HG02870 (cell line): ENCODE results near the gene CACNA1D.
A peak's percentile ranks its signal among the peaks of the same experiment; 100 is the strongest.

Source experiments
- ATAC-seq: cut with Tn5 transposase; IDR thresholded peaks from one replicate; pipeline ENCODE4 v1.9.1; 2021; ENCODE audit warnings: mild to moderate bottlenecking, moderate library complexity; ENCODE audit not compliant: unreplicated experiment

Gene CACNA1D

DNA sequence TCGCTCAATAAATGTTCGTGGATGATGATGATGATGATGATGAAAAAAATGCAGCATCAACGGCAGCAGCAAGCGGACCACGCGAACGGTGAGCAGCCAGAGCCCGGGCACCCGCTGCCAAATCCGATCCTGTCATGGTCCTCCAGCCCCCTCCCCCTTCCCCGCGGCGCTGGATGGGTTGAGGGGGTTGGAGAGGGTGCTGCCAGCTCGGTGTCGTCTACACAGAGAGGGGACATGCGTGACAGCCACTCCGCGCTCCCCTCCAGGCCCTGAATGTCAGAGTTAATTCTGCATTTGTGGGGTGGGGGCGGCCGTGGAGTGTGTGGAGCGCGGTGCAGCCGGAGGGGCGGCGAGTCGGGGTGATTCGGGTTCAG is 722 bp downstream of the CACNA1D start:
- no peak for ATAC-seq

- no peak for ATAC-seq
These were observed 1.3 kb downstream of the CACNA1D start for GRCh38 chr3:53495520-53496391.

- no peak for ATAC-seq
These were observed 1.9 kb downstream of the CACNA1D start for GRCh38 chr3:53496392-53496670.

GRCh38 chr3:53496984-53497383 is 2.6 kb downstream of the CACNA1D start:
- no peak for ATAC-seq

- ATAC-seq: no peak
These were observed 4.6 kb downstream of the CACNA1D start for GRCh38 chr3:53498806-53499641.

DNA sequence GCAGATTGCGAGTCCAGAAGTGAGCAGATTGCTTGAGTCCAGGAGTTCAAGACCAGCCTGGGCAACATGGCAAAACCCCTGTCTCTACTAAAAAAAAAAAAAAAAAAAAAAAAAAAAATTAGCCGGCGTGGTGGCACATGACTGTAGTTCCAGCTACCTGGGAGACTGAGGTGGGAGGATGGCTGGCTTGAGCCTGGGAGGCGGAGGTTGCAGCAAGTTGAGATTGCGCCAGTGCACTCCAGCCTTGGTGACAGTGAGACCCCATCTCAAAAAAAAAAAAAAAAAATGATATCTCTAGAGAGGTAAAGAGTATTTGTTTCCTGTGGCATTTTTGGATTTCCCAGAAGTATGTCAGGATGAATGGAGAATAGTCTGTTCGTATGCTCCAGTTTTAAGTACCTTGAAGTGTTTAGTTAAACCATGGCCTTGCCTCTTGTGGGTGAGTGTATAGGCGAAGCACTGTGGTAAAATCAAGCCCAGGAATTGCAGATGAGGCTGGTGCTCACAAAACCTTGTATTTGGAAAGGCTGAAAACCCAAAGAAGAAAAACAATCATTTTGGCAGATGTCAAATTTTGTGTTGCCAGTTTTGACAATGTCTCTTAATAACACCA is 5.9 kb downstream of the CACNA1D start:
- no peak for ATAC-seq

DNA sequence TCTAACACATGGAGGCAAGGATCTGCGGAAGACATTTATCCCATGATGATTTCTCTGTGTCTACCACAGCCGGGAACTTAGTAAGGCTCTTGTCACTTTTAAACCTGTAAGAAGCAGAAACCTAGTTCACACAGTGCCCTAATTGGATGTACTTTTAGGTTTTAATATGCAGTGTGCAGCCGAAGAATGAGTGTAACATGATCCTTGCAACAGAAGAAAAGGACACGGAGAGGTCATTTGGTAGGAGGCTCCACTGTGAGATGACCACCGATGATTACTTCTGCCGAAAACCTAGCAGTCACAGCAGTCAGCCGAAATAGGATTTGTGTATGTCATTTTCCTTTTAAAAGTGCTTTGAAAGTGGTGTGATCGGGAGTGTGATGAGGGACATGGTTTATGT is 6.8 kb downstream of the CACNA1D start:
- no peak for ATAC-seq

DNA sequence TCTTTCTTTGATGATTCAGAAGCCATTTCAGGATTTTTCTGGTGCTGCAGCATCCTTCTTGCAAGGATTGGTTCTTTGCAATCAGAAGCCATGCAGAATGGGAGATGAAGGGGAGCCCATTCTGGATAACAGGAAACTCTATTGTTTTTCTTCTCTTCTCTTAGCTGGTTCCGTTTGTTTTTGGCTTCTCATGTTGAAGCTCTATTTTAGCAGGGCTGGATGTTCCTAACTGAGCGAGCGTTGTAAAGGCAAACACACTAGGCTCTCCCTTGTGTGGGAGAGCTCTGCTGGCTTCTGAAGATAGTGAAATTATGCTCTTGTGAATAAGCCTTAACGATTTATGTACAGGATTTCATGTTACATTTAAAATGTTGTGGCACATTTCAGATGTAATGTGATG is 8.3 kb downstream of the CACNA1D start:
- no peak for ATAC-seq

- ATAC-seq: no peak
These were observed 8.8 kb downstream of the CACNA1D start for GRCh38 chr3:53503195-53503594.

DNA sequence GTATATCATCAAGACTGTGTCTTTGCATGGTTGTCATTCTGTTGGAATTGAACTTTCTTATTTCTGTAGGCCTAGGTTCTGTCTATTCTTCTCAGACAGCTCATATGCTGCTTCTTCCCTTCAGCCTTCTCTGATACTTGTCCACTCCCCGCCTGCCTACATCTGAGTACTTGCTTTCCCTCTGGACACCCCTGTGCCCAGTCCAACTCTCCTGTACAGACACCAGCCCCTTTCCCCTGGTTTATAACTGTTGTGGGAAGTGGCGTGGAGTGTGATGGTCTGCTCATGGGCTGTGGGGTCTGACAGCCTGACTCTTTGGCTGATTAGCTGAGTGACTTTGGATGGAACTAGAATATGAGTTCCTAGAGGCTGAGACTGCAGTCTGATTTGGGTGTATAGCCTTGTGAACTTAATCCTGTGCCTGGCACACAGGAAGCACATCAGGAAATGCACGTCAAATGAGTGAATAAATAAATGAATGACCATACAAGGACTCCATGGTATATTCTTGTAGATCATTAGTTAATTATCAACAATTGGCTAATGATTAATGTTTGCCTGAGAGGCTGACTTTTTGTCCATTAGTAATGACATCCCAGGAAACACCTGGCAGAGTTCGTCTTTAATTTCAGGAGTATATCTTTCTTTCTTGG is 11.8 kb downstream of the CACNA1D start:
- ATAC-seq: no peak

- ATAC-seq: no peak
These were observed 12.3 kb downstream of the CACNA1D start for GRCh38 chr3:53506763-53507145.

GRCh38 chr3:53509494-53509893 is 15.1 kb downstream of the CACNA1D start:
- ATAC-seq: no peak

- ATAC-seq: no peak
These were observed 16.1 kb downstream of the CACNA1D start for GRCh38 chr3:53510508-53510907.

- ATAC-seq: no peak
These were observed 16.8 kb downstream of the CACNA1D start for GRCh38 chr3:53511246-53511645.

GRCh38 chr3:53513556-53514190 is 19.3 kb downstream of the CACNA1D start:
- ATAC-seq: peak; percentile 55

GRCh38 chr3:53516339-53516738 is 21.9 kb downstream of the CACNA1D start:
- ATAC-seq: no peak

- ATAC-seq: no peak
These were observed 24.1 kb downstream of the CACNA1D start for GRCh38 chr3:53518495-53518981.

GRCh38 chr3:53519065-53519709 is 24.8 kb downstream of the CACNA1D start:
- ATAC-seq: no peak

DNA sequence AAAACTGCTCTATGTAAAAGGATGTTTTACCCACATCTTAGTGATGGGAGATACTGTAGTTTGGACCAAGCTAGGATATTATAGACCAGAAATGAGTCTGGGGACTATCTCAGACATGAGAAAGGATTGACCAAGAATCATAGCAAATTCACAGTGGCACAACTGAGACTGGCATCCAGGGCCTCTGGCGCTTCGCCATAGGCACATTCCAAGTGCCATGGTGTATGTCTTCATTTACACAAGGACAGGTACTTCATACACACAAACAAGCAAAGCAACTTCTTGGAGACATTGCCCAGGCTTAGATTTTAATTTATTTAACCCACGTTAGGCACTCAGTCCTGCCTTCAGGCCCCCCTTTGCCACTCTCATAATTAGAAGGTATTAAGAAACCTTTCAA is 28.9 kb downstream of the CACNA1D start:
- no peak for ATAC-seq

DNA sequence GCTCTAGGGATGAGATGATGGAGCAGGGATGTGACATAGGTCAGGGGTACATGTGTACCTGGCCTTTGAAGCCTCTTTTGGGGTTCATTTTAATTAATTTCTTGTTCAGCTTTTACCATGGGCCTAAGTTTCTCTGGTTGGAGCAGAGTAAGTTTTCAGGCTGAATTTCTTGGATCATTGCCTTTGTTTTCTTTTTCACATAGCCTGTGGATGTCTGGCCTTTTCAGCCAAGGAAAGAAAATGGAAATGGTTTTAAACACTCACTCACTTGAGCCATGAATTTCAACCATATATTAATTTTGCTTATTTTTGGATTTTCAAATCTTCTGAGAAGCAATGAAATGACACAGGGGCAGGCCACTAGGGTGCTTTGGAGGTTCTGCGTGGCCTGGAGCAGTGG is 30.2 kb downstream of the CACNA1D start:
- ATAC-seq: no peak
